Lower leg skin (tissue), 3 donors: ENCODE measurements around the gene DOK4.

Experiments
- CTCF ChIP-seq, 3 donors: fragments of 450-650 bp; IDR thresholded peaks; one replicate each; pipeline ENCODE4 v1.5.1; 2016; ENCODE audit warnings: antibody characterized with exemption in 3 of 3, mild to moderate bottlenecking in 3 of 3, moderate library complexity in 2 of 3
- POLR2A ChIP-seq, 2 donors: fragments of 450-650 bp; IDR thresholded peaks; one replicate each; pipeline ENCODE4 v1.6.1; 2016 to 2017; ENCODE audit warnings: antibody characterized with exemption in 2 of 2, mild to moderate bottlenecking in 1 of 2, moderate library complexity in 1 of 2

GRCh38 chr16:57473906-57474305 is 12.4 kb downstream of the DOK4 start:
- TF ChIP-seq CTCF (IDR thresholded peaks at IDR 0.05), result no peak
- no peak for TF ChIP-seq POLR2A (IDR thresholded peaks at IDR 0.05)
